Measurements from ENCODE around the gene MDGA2. TPM values are rescaled to one million over a fixed set of nuclear protein-coding genes. Genes with fewer than 3 reads are reported as not detected.

MDGA2 gene
- total RNA-seq, 2 donors from 2014 or later: not detected

DNA sequence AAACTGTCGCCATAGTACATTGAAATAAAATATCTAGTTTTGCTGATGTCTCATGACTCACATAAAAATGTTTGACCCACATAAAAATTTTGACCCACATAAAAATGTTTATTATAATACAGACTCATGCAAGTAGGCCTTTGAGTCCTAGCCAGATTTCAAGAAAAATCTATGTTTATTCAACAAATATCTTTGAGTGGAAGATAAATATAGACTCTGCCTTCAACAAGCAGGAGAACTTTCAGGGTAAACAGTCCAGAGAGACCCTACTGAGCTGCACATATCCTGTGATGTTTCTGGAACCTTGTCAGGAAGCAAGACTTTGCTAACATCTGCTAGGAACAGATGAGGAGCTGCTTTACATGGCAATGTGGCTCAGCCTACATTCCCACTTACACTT lies 283.1 kb downstream of the MDGA2 start:
- H3K4me3 ChIP-seq: no peak overlapping the region
- DNase-seq: no peak
- no peak for ATAC-seq
- H3K27me3 ChIP-seq: no peaks in the 10 kb centered on the region
- intact Hi-C loops (cut with DNase I): no loop called here
- no peak for TF ChIP-seq CTCF (IDR thresholded peaks at IDR 0.05)
- no peak for TF ChIP-seq POLR2A (IDR thresholded peaks at IDR 0.05)
- 57 to 66% methylated on average over 1 of the region's 1 CpG for WGBS, 2 donors
- H3K27ac ChIP-seq: no peak overlapping the region
- H3K36me3 ChIP-seq (replicated peaks in 1 of 2; ENCODE audit: insufficient read depth in 1 of 2, low read depth in 2 of 2): no peaks in the 10 kb centered on the region
- H3K9me3 ChIP-seq: no peaks in the 10 kb centered on the region
- H3K4me1 ChIP-seq: no peaks in the 10 kb centered on the region

DNA sequence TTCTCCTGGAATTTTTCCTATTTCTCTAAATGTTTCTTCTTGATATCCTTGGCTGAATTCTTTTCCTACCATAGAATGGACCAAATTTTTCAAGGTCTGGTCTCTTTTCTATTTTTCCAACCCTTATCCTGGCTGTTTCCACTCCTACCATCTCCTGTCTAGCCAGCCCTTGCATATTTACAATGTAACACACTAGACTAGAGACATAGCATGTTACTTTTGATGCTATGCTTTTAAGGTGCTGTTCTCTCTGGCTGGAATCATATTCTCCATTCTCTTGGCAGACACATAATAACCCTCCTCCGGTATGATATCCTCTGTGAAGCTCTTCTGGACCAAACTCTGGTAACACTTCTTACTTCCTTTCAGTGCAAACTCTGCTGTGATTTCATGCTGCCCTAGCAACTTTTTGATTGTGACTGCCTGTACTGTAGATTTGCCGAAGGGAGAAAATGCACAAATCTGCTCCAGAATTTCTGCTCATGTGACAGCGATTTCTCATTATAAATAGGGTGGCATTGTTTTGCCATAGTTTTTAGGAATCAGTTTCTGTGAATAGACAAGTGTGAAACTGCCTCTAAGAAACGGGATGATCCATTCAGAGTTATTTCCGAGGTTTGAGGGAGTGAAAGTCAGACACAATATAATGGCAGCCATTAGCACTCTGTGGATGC lies 284.4 kb downstream of the MDGA2 start:
- no peaks in the 10 kb centered on the region for H3K27me3 ChIP-seq
- ATAC-seq: no peak
- no peaks in the 10 kb centered on the region for H3K36me3 ChIP-seq (replicated peaks in 1 of 2; ENCODE audit: insufficient read depth in 1 of 2, low read depth in 2 of 2)
- no peak for TF ChIP-seq CTCF (IDR thresholded peaks at IDR 0.05)
- no peaks in the 10 kb centered on the region for H3K9me3 ChIP-seq
- no peak overlapping the region for H3K27ac ChIP-seq
- intact Hi-C loops (cut with DNase I): no loop called here
- 54 to 57% methylated on average over 5 of the region's 5 CpGs for WGBS, 2 donors
- H3K4me3 ChIP-seq: no peak overlapping the region
- DNase-seq: no peak
- H3K4me1 ChIP-seq: no peaks in the 10 kb centered on the region

- H3K9me3 ChIP-seq: no peaks in the 10 kb centered on the region
- ATAC-seq: no peak
- intact Hi-C loops (cut with DNase I): no loop called here
- no peak overlapping the region for H3K27ac ChIP-seq
- H3K4me3 ChIP-seq: no peak overlapping the region
- no peaks in the 10 kb centered on the region for H3K27me3 ChIP-seq
- WGBS, 2 donors: 14 to 34% methylated on average over 1 of the region's 1 CpG
- no peaks in the 10 kb centered on the region for H3K36me3 ChIP-seq (replicated peaks in 1 of 2; ENCODE audit: insufficient read depth in 1 of 2, low read depth in 2 of 2)
- no peak for DNase-seq
- TF ChIP-seq POLR2A (IDR thresholded peaks at IDR 0.05): no peak
- no peak for TF ChIP-seq CTCF (IDR thresholded peaks at IDR 0.05)
- H3K4me1 ChIP-seq: no peaks in the 10 kb centered on the region
Measured at GRCh38 chr14:47389535-47389934, 285.9 kb downstream of the MDGA2 start.

- H3K9me3 ChIP-seq: no peaks in the 10 kb centered on the region
- no peak overlapping the region for H3K27ac ChIP-seq
- no peaks in the 10 kb centered on the region for H3K36me3 ChIP-seq (replicated peaks in 1 of 2; ENCODE audit: insufficient read depth in 1 of 2, low read depth in 2 of 2)
- 46 to 56% methylated on average over 2 of the region's 2 CpGs for WGBS, 2 donors
- DNase-seq: no peak
- intact Hi-C loops (cut with DNase I): no loop called here
- no peak overlapping the region for H3K4me3 ChIP-seq
- H3K27me3 ChIP-seq: no peaks in the 10 kb centered on the region
- H3K4me1 ChIP-seq: no peaks in the 10 kb centered on the region
- no peak for ATAC-seq
- TF ChIP-seq POLR2A (IDR thresholded peaks at IDR 0.05) (no peak), CTCF (IDR thresholded peaks at IDR 0.05) (no peak)
Measured at GRCh38 chr14:47366006-47366405, 309.4 kb downstream of the MDGA2 start.

DNA sequence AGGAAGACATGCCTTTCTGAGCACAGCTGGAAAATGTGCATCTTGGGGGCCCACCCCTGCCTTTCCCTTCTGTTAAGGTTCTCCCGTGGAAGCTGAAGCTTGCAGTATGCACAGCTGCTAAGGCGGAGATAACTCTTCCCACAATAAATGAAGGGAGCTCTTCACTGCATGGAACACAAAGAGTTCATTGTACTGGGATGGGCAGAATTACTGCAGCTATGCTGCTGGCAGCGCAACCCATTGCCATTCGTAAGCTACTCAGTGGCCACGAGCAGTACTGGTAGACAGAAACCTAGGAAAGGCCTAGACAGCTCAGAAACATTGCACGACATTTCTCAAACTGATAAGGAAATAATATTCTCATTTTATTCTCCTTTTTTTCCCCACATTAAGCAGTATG lies 310.2 kb downstream of the MDGA2 start:
- H3K27me3 ChIP-seq: no peaks in the 10 kb centered on the region
- H3K9me3 ChIP-seq: no peaks in the 10 kb centered on the region
- H3K36me3 ChIP-seq (replicated peaks in 1 of 2; ENCODE audit: insufficient read depth in 1 of 2, low read depth in 2 of 2): no peaks in the 10 kb centered on the region
- no peak overlapping the region for H3K27ac ChIP-seq
- DNase-seq (no peak), ATAC-seq (no peak)
- 53 to 57% methylated on average over 6 of the region's 6 CpGs for WGBS, 2 donors
- H3K4me1 ChIP-seq: no peaks in the 10 kb centered on the region
- TF ChIP-seq CTCF (IDR thresholded peaks at IDR 0.05) (no peak), POLR2A (IDR thresholded peaks at IDR 0.05) (no peak)
- intact Hi-C loops (cut with DNase I): no loop called here
- no peak overlapping the region for H3K4me3 ChIP-seq
